ENCODE results near the gene ENOPH1.

DNA sequence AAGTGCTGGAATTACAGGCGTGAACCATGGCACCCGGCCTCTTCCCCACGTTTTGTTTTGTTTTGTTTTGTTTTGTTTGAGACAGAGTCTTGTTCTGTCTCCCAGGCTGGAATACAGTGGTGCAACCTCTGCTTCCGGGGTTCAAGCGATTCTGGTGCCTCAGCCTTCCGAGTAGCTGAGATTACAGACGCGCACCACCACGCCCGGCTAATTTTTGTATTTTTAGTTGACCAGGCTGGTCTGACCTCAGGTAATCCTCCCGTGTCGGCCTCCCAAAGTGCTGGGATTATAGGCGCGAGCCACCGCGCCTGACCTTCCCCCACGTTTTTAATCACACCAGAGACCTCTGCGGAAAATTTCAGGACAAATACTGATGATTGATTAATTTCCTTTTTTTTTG is 2.2 kb downstream of the ENOPH1 start:
- TF ChIP-seq, protein P1, sequence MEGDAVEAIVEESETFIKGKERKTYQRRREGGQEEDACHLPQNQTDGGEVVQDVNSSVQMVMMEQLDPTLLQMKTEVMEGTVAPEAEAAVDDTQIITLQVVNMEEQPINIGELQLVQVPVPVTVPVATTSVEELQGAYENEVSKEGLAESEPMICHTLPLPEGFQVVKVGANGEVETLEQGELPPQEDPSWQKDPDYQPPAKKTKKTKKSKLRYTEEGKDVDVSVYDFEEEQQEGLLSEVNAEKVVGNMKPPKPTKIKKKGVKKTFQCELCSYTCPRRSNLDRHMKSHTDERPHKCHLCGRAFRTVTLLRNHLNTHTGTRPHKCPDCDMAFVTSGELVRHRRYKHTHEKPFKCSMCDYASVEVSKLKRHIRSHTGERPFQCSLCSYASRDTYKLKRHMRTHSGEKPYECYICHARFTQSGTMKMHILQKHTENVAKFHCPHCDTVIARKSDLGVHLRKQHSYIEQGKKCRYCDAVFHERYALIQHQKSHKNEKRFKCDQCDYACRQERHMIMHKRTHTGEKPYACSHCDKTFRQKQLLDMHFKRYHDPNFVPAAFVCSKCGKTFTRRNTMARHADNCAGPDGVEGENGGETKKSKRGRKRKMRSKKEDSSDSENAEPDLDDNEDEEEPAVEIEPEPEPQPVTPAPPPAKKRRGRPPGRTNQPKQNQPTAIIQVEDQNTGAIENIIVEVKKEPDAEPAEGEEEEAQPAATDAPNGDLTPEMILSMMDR (IDR thresholded peaks at IDR 0.05), result no peak
- TF ChIP-seq POLR2A (IDR thresholded peaks at IDR 0.05), result no peak
